Endothelial cell of umbilical vein (primary cell): ENCODE results near the gene CRISPLD2. TPM values are rescaled to one million over a fixed set of nuclear protein-coding genes. Genes with fewer than 3 reads are reported as not detected.

Experiments
- BruUV-seq: library from RNA; stranded (reverse); fragments of 400-500 nt; replicated peaks from 2 replicates; lab custom pipeline; 2021; lab: Mats Ljungman, UMichigan
- CTCF ChIA-PET: fragments of 300-600, 350-600 bp; sonication (Branson Sonifier 250); formaldehyde crosslinking; loops from one replicate; lab custom pipeline; 2021; ENCODE audit warnings: antibody characterized with exemption, inconsistent platforms; lab: Charles Lee
- POLR2A ChIA-PET: fragments of 300-600, 350-600 bp; sonication (Branson Sonifier 250); formaldehyde crosslinking; loops from one replicate; lab custom pipeline; 2021; ENCODE audit warnings: antibody characterized with exemption, inconsistent platforms; lab: Charles Lee
- DNase-seq: peaks from one replicate; pipeline ENCODE4 v3.0.0-alpha.2; 2011; ENCODE audit warnings: low read depth, low spot score
- FAIRE-seq: peaks from 2 replicates; lab custom pipeline; 2011; peaks lifted over from hg19 to GRCh38; lab: Jason Lieb, UNC
- H2AFZ ChIP-seq: 2 replicates; pipeline ENCODE4 v1.6.0; 2012; ENCODE audit warnings: low read depth, low read length, control low read depth, inconsistent platforms
- H3K27ac ChIP-seq: 2 replicates; pipeline ENCODE4 v1.5.1; 2011; ENCODE audit warnings: low read depth, mild to moderate bottlenecking, control low read depth, low read length, moderate library complexity; ENCODE audit not compliant: insufficient read depth
- H3K27me3 ChIP-seq, 2 experiments: 2 replicates each; pipeline versions ENCODE4 v1.6.0 to v1.6.1; 2011; ENCODE audit warnings: low read length in 2 of 2, mixed read lengths in 1 of 2; ENCODE audit not compliant: control insufficient read depth in 2 of 2, insufficient read depth in 2 of 2
- H3K36me3 ChIP-seq, 2 experiments: 2 replicates in 1 of 2; 3 replicates in 1 of 2; pipeline ENCODE4 v1.5.1; 2011; ENCODE audit warnings: low read length in 2 of 2, mild to moderate bottlenecking in 1 of 2, moderate library complexity in 1 of 2; ENCODE audit not compliant: control insufficient read depth in 2 of 2, insufficient read depth in 2 of 2; ENCODE audit errors: extremely low read depth in 1 of 2
- H3K4me1 ChIP-seq: 3 replicates; pipeline ENCODE4 v1.5.1; 2011; ENCODE audit warnings: mild to moderate bottlenecking, low read length; ENCODE audit not compliant: control insufficient read depth, insufficient read depth; ENCODE audit errors: extremely low read depth
- H3K4me2 ChIP-seq: 2 replicates; pipeline ENCODE4 v1.6.1; 2011; ENCODE audit warnings: low read length, control low read depth, mixed read lengths; ENCODE audit not compliant: insufficient read depth
- H3K4me3 ChIP-seq, 3 experiments: fragments of 200-600 bp in 1 of 3; sonication (generic), shearing (Covaris generic) in 1 of 3; replicated peaks in 1 of 3; 2 replicates each; pipeline ENCODE4 v1.5.1; 2011 to 2016; ENCODE audit warnings: control low read depth in 3 of 3, low read length in 3 of 3, mild to moderate bottlenecking in 2 of 3, inconsistent platforms in 1 of 3, low read depth in 1 of 3, moderate library complexity in 1 of 3; ENCODE audit not compliant: insufficient read depth in 1 of 3
- H3K79me2 ChIP-seq: 2 replicates; pipeline ENCODE4 v1.6.0; 2012; ENCODE audit warnings: low read length, inconsistent platforms; ENCODE audit not compliant: control insufficient read depth, insufficient read depth
- H3K9ac ChIP-seq: replicated peaks from 2 replicates; pipeline ENCODE3; 2011; ENCODE audit warnings: low read length, control low read depth; ENCODE audit not compliant: insufficient read depth; ENCODE audit errors: extremely low read depth
- H3K9me1 ChIP-seq: replicated peaks from 3 replicates; pipeline ENCODE4 v1.6.0; 2011; ENCODE audit warnings: mild to moderate bottlenecking, low read length; ENCODE audit not compliant: control insufficient read depth, insufficient read depth; ENCODE audit errors: extremely low read depth
- H3K9me3 ChIP-seq: replicated peaks from 2 replicates; pipeline ENCODE4 v1.5.1; 2012; ENCODE audit warnings: low read length, inconsistent platforms; ENCODE audit not compliant: control insufficient read depth, insufficient read depth
- H4K20me1 ChIP-seq: replicated peaks from 2 replicates; pipeline ENCODE3; 2011; ENCODE audit warnings: mild to moderate bottlenecking, low read length; ENCODE audit not compliant: control insufficient read depth, insufficient read depth; ENCODE audit errors: extremely low read depth
- EZH2 ChIP-seq: IDR thresholded peaks from 2 replicates; pipeline ENCODE4 v1.6.1; 2012; ENCODE audit warnings: borderline replicate concordance, low read depth, mild to moderate bottlenecking, moderate library complexity, low read length, inconsistent platforms; ENCODE audit not compliant: severe bottlenecking
- FOS ChIP-seq: IDR thresholded peaks from 2 replicates; pipeline ENCODE4 v1.6.1; 2011; ENCODE audit warnings: mild to moderate bottlenecking, low read length, moderate library complexity, borderline replicate concordance; ENCODE audit not compliant: insufficient read depth
- GATA2 ChIP-seq: IDR thresholded peaks from 2 replicates; pipeline ENCODE4 v1.7.0; 2011; ENCODE audit warnings: low read depth, mild to moderate bottlenecking, moderate library complexity, mixed read lengths, low read length; ENCODE audit not compliant: insufficient read length, insufficient read depth
- JUN ChIP-seq: IDR thresholded peaks from 2 replicates; pipeline ENCODE4 v1.6.1; 2011; ENCODE audit warnings: borderline replicate concordance, low read depth; ENCODE audit not compliant: insufficient read length, insufficient read depth
- MYC ChIP-seq: IDR thresholded peaks from one replicate; pipeline ENCODE4 v1.6.1; 2011; ENCODE audit warnings: mild to moderate bottlenecking, low read depth, low read length
- POLR2AphosphoS5 ChIP-seq: IDR thresholded peaks from 2 replicates; pipeline ENCODE4 v1.6.1; 2012; ENCODE audit warnings: low read depth, mild to moderate bottlenecking, control low read depth, low read length, moderate library complexity; ENCODE audit not compliant: insufficient read depth
- dilution Hi-C: fragments of 300-500 bp; cut with MboI; formaldehyde crosslinking; loops from one replicate; pipeline ENCODE4 v1.15.0; 2019; ENCODE audit warnings: low sequenced_read_pairs; ENCODE audit not compliant: extremely low pct_ligation_motif_present
- intact Hi-C: fragments of 100-400 bp; cut with micrococcal nuclease; formaldehyde crosslinking; loops from one replicate; pipeline ENCODE4 v1.10.0; 2022
- polyA plus RNA-seq, 4 experiments: library from polyadenylated mRNA; depleted of rRNA in 3 of 4; stranded (reverse) in 3 of 4; unstranded in 1 of 4; fragments of >200 nt; gene quantifications; 2 replicates each; pipeline versions ENCODE4 v1.2.1 to v1.2.3, GENCODE V29; 2011 to 2012; ENCODE audit warnings: missing spikeins in 1 of 4
- total RNA-seq: library from RNA; stranded (reverse); gene quantifications from 2 replicates; pipeline ENCODE4 v1.2.3, GENCODE V29; 2021
- TF ChIP-seq, protein P1 (sequence below), 2 donors: IDR thresholded peaks; 1 replicate in 1 of 2; 2 replicates in 1 of 2; pipeline ENCODE4 v1.5.1; 2011; ENCODE audit warnings: low read length in 2 of 2, mild to moderate bottlenecking in 2 of 2, moderate library complexity in 2 of 2, control low read depth in 1 of 2, inconsistent platforms in 1 of 2, low read depth in 1 of 2; ENCODE audit not compliant: insufficient read depth in 1 of 2; ENCODE audit errors: extremely low read depth in 1 of 2
- TF ChIP-seq, protein P2 (sequence below): IDR thresholded peaks from 2 replicates; pipeline ENCODE4 v1.6.1; 2011; ENCODE audit not compliant: insufficient read depth, insufficient read length

The CRISPLD2 gene
- total and polyA plus RNA-seq, 2 donors (not counting 3 experiments of a cell fraction or from before 2014, with no cell fraction given) = 0.14 to 0.73 TPM

DNA sequence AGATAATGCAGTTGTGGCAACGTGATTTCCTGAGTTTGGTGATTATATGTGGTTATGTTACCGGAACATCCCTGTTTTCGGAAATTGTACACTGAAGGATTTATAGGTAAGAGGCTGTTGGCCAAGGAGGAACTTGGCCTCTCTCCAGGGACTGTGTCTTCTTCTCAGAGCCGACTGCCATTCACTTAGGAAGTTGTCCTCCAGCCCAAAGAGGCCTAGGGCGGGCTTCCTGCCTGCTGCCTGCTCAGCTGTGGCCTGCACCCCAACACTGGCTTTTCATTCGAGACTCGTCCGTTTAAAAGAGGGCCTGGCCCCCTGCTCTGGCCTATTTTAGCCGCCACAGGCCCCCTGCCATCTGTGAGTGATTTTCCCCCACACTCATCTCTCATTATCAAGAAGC lies 127.2 kb downstream of the CRISPLD2 start:
- Histone ChIP-seq H3K4me1 (no peaks in the 10 kb centered on the region), H3K79me2 (no peaks in the 10 kb centered on the region), H3K4me2 (no peak overlapping the region), H3K9me1 (no peaks in the 10 kb centered on the region), H3K4me3 (no peak overlapping the region), H3K9ac (no peak overlapping the region), H3K27me3 (peaks cover 0 to 2% of the 10 kb centered on the region in 2 experiments), H4K20me1 (no peaks in the 10 kb centered on the region), H3K36me3 (no peaks in the 10 kb centered on the region), H3K9me3 (no peaks in the 10 kb centered on the region), H3K27ac (no peak overlapping the region), H2AFZ (no peak overlapping the region)
- FAIRE-seq (no peak), DNase-seq (peak; percentile 18)
- TF ChIP-seq JUN (no peak), FOS (no peak), GATA2 (no peak), MYC (no peak), EZH2 (no peak), POLR2AphosphoS5 (no peak)
- TF ChIP-seq, protein P1, sequence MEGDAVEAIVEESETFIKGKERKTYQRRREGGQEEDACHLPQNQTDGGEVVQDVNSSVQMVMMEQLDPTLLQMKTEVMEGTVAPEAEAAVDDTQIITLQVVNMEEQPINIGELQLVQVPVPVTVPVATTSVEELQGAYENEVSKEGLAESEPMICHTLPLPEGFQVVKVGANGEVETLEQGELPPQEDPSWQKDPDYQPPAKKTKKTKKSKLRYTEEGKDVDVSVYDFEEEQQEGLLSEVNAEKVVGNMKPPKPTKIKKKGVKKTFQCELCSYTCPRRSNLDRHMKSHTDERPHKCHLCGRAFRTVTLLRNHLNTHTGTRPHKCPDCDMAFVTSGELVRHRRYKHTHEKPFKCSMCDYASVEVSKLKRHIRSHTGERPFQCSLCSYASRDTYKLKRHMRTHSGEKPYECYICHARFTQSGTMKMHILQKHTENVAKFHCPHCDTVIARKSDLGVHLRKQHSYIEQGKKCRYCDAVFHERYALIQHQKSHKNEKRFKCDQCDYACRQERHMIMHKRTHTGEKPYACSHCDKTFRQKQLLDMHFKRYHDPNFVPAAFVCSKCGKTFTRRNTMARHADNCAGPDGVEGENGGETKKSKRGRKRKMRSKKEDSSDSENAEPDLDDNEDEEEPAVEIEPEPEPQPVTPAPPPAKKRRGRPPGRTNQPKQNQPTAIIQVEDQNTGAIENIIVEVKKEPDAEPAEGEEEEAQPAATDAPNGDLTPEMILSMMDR (IDR thresholded peaks at IDR 0.05; ENCODE audit: extremely low read depth in 1 of 2, insufficient read depth in 1 of 2, low read depth in 1 of 2, low read length in 2 of 2) = no peak
- TF ChIP-seq, protein P2, sequence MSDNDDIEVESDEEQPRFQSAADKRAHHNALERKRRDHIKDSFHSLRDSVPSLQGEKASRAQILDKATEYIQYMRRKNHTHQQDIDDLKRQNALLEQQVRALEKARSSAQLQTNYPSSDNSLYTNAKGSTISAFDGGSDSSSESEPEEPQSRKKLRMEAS = no peak
- ChIA-PET CTCF (interaction anchor here (1.2 to 1.5 kb wide), 3 partner anchors 14 to 192 kb away, joined by 3 to 8 read pairs (median 7); no protein-coding TSS in a partner anchor), POLR2A (no interaction called here)
- dilution Hi-C loops (no loop called here), intact Hi-C loops (no loop called here)
- no TSS peak for BruUV-seq
